ENCODE data around the gene RBMS1. TPM values are rescaled to one million over a fixed set of nuclear protein-coding genes. Genes with fewer than 3 reads are reported as not detected.
A peak's percentile ranks its signal among the peaks of the same experiment; 100 is the strongest.

Gene RBMS1
- polyA plus RNA-seq, 1 donor (not counting 4 experiments of a cell fraction or from before 2014, with no cell fraction given), result 89.1 TPM

GRCh38 chr2:160256507-160256906, 237.1 kb downstream of the RBMS1 start:
- FAIRE-seq (no peak), DNase-seq (ENCODE audit: low read depth, low spot score) (no peak)
- H3K9me1 ChIP-seq (ENCODE audit: control insufficient read depth, extremely low read depth, insufficient read depth, low read length), result no peaks in the 10 kb centered on the region
- peak overlapping the region; percentile 47 for H3K4me2 ChIP-seq (ENCODE audit: control insufficient read depth, extremely low read depth, insufficient read depth, low read depth, low read length)
- peak overlapping the region; percentile 61 for H3K27ac ChIP-seq (ENCODE audit: control insufficient read depth, insufficient read depth, low read length)
- H3K9ac ChIP-seq (ENCODE audit: control insufficient read depth, extremely low read depth, insufficient read depth, low read length), result no peak overlapping the region
- no peaks in the 10 kb centered on the region for H3K36me3 ChIP-seq (ENCODE audit: control insufficient read depth in 2 of 2, extremely low read depth in 1 of 2, insufficient read depth in 2 of 2, low read length in 2 of 2)
- peaks cover 26% of the 10 kb centered on the region for H3K4me1 ChIP-seq (ENCODE audit: control insufficient read depth, extremely low read depth, insufficient read depth, low read length)
- H3K79me2 ChIP-seq (ENCODE audit: control insufficient read depth, insufficient read depth, low read length), result no peaks in the 10 kb centered on the region
- H4K20me1 ChIP-seq (ENCODE audit: control insufficient read depth, extremely low read depth, insufficient read depth, low read length), result no peaks in the 10 kb centered on the region
- H3K27me3 ChIP-seq (ENCODE audit: control insufficient read depth, extremely low read depth, insufficient read depth, low read length), result no peaks in the 10 kb centered on the region
- dilution Hi-C loops (cut with MboI; ENCODE audit: extremely low pct_ligation_motif_present, low sequenced_read_pairs), result no loop called here
- no peak for TF ChIP-seq EZH2 (IDR thresholded peaks at IDR 0.05; ENCODE audit: low read length)
- TF ChIP-seq, protein P1, sequence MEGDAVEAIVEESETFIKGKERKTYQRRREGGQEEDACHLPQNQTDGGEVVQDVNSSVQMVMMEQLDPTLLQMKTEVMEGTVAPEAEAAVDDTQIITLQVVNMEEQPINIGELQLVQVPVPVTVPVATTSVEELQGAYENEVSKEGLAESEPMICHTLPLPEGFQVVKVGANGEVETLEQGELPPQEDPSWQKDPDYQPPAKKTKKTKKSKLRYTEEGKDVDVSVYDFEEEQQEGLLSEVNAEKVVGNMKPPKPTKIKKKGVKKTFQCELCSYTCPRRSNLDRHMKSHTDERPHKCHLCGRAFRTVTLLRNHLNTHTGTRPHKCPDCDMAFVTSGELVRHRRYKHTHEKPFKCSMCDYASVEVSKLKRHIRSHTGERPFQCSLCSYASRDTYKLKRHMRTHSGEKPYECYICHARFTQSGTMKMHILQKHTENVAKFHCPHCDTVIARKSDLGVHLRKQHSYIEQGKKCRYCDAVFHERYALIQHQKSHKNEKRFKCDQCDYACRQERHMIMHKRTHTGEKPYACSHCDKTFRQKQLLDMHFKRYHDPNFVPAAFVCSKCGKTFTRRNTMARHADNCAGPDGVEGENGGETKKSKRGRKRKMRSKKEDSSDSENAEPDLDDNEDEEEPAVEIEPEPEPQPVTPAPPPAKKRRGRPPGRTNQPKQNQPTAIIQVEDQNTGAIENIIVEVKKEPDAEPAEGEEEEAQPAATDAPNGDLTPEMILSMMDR (optimal IDR thresholded peaks at IDR 0.05 in 1 of 3, IDR thresholded peaks at IDR 0.05 in 1 of 3, conservative IDR thresholded peaks at IDR 0.05 in 1 of 3; ENCODE audit: extremely low read depth in 1 of 3, insufficient read depth in 2 of 3, low read length in 3 of 3), result no peak
- H3K9me3 ChIP-seq (ENCODE audit: control insufficient read depth, low read depth, low read length), result no peaks in the 10 kb centered on the region
- peak overlapping the region; percentile 11 for H2AFZ ChIP-seq (ENCODE audit: control insufficient read depth, low read length)
- H3K4me3 ChIP-seq (ENCODE audit: control insufficient read depth in 2 of 3, extremely low read depth in 1 of 3, insufficient read depth in 2 of 3, low read depth in 1 of 3, low read length in 3 of 3), result no peak overlapping the region

DNA sequence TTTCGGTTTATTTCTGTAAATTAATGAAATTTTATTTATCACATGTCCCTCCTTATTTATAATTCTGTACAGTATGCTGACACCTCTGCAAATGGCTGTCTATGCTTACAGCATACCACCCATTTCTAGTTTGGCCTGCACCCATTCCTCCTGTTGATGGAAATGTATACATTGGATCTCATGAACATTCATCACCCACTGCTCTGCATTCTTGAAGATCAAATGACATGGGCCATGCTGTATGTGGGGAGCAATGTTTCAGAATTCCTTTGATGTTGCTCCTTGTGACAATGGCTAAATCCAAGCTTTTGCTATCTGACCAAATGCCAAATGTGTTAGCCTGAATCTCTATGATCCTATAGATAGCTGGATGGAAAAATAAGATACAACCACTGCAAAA, 238.2 kb downstream of the RBMS1 start:
- peaks cover 26% of the 10 kb centered on the region for H3K4me1 ChIP-seq (ENCODE audit: control insufficient read depth, extremely low read depth, insufficient read depth, low read length)
- TF ChIP-seq, protein P1 (optimal IDR thresholded peaks at IDR 0.05 in 1 of 3, IDR thresholded peaks at IDR 0.05 in 1 of 3, conservative IDR thresholded peaks at IDR 0.05 in 1 of 3; ENCODE audit: extremely low read depth in 1 of 3, insufficient read depth in 2 of 3, low read length in 3 of 3), result no peak
- TF ChIP-seq EZH2 (IDR thresholded peaks at IDR 0.05; ENCODE audit: low read length), result no peak
- dilution Hi-C loops (cut with MboI; ENCODE audit: extremely low pct_ligation_motif_present, low sequenced_read_pairs), result no loop called here

More for the DNA sequence above, 238.2 kb downstream of the RBMS1 start:
- Histone ChIP-seq H2AFZ (ENCODE audit: control insufficient read depth, low read length) (no peak overlapping the region), H3K9me3 (ENCODE audit: control insufficient read depth, low read depth, low read length) (no peaks in the 10 kb centered on the region), H3K27ac (ENCODE audit: control insufficient read depth, insufficient read depth, low read length) (no peak overlapping the region), H3K4me3 (ENCODE audit: control insufficient read depth in 2 of 3, extremely low read depth in 1 of 3, insufficient read depth in 2 of 3, low read depth in 1 of 3, low read length in 3 of 3) (no peak overlapping the region), H3K9me1 (ENCODE audit: control insufficient read depth, extremely low read depth, insufficient read depth, low read length) (no peaks in the 10 kb centered on the region), H3K27me3 (ENCODE audit: control insufficient read depth, extremely low read depth, insufficient read depth, low read length) (no peaks in the 10 kb centered on the region), H3K9ac (ENCODE audit: control insufficient read depth, extremely low read depth, insufficient read depth, low read length) (no peak overlapping the region), H4K20me1 (ENCODE audit: control insufficient read depth, extremely low read depth, insufficient read depth, low read length) (no peaks in the 10 kb centered on the region), H3K36me3 (ENCODE audit: control insufficient read depth in 2 of 2, extremely low read depth in 1 of 2, insufficient read depth in 2 of 2, low read length in 2 of 2) (no peaks in the 10 kb centered on the region), H3K4me2 (ENCODE audit: control insufficient read depth, extremely low read depth, insufficient read depth, low read depth, low read length) (no peak overlapping the region), H3K79me2 (ENCODE audit: control insufficient read depth, insufficient read depth, low read length) (no peaks in the 10 kb centered on the region)
- DNase-seq (ENCODE audit: low read depth, low spot score) (no peak), FAIRE-seq (no peak)

Data from keratinocyte (primary cell).